HG02938 (cell line): Measurements from ENCODE around the gene XYLB.
"Not testable (repeated sequence)": the region's sequence is repeated elsewhere in the genome, so short reads cannot be mapped to it uniquely, and the experiment has no call there.

Experiments used
- ATAC-seq: cut with Tn5 transposase; IDR thresholded peaks from one replicate; pipeline ENCODE4 v1.9.1; 2021; ENCODE audit warnings: mild to moderate bottlenecking, moderate library complexity; ENCODE audit not compliant: unreplicated experiment

XYLB gene

GRCh38 chr3:38386992-38387750, 40.6 kb downstream of the XYLB start:
- no peak for ATAC-seq

GRCh38 chr3:38387862-38388261, 41.3 kb downstream of the XYLB start:
- no peak for ATAC-seq

GRCh38 chr3:38392604-38393163, 46.1 kb downstream of the XYLB start:
- ATAC-seq = no peak

GRCh38 chr3:38396239-38396638, 49.7 kb downstream of the XYLB start:
- ATAC-seq = no peak

GRCh38 chr3:38396861-38397260, 50.3 kb downstream of the XYLB start:
- ATAC-seq = no peak

- no peak for ATAC-seq
Observed at GRCh38 chr3:38397320-38397719, 50.7 kb downstream of the XYLB start.

- no peak for ATAC-seq
Observed at GRCh38 chr3:38401246-38401962, 54.8 kb downstream of the XYLB start.

GRCh38 chr3:38404286-38404685, 57.7 kb downstream of the XYLB start:
- no peak for ATAC-seq

- ATAC-seq = no peak
Observed at GRCh38 chr3:38411591-38411990, 65.0 kb downstream of the XYLB start.

GRCh38 chr3:38420758-38421157, 74.2 kb downstream of the XYLB start:
- ATAC-seq = not testable (repeated sequence)

- ATAC-seq = no peak
Observed at GRCh38 chr3:38421679-38422336, 75.2 kb downstream of the XYLB start.

- not testable (repeated sequence) for ATAC-seq
Observed at GRCh38 chr3:38426798-38427426, 80.3 kb downstream of the XYLB start.

GRCh38 chr3:38432871-38433658, 86.5 kb downstream of the XYLB start:
- not testable (repeated sequence) for ATAC-seq

GRCh38 chr3:38433661-38434060, 87.1 kb downstream of the XYLB start:
- not testable (repeated sequence) for ATAC-seq

GRCh38 chr3:38438436-38439069, 92.0 kb downstream of the XYLB start:
- not testable (repeated sequence) for ATAC-seq

GRCh38 chr3:38443205-38443604, 96.6 kb downstream of the XYLB start:
- not testable (repeated sequence) for ATAC-seq

- ATAC-seq = no peak
Observed at GRCh38 chr3:38446085-38446686, 99.6 kb downstream of the XYLB start.

- ATAC-seq = no peak
Observed at GRCh38 chr3:38446812-38447211, 100.2 kb downstream of the XYLB start.

- ATAC-seq = no peak
Observed at GRCh38 chr3:38450853-38451252, 104.3 kb downstream of the XYLB start.
